ENCODE data around the gene KISS1. TPM values are rescaled to one million over a fixed set of nuclear protein-coding genes. Genes with fewer than 3 reads are reported as not detected.

KISS1 gene
- total RNA-seq, 1 donor from 2014 or later, result 0.60 TPM

DNA sequence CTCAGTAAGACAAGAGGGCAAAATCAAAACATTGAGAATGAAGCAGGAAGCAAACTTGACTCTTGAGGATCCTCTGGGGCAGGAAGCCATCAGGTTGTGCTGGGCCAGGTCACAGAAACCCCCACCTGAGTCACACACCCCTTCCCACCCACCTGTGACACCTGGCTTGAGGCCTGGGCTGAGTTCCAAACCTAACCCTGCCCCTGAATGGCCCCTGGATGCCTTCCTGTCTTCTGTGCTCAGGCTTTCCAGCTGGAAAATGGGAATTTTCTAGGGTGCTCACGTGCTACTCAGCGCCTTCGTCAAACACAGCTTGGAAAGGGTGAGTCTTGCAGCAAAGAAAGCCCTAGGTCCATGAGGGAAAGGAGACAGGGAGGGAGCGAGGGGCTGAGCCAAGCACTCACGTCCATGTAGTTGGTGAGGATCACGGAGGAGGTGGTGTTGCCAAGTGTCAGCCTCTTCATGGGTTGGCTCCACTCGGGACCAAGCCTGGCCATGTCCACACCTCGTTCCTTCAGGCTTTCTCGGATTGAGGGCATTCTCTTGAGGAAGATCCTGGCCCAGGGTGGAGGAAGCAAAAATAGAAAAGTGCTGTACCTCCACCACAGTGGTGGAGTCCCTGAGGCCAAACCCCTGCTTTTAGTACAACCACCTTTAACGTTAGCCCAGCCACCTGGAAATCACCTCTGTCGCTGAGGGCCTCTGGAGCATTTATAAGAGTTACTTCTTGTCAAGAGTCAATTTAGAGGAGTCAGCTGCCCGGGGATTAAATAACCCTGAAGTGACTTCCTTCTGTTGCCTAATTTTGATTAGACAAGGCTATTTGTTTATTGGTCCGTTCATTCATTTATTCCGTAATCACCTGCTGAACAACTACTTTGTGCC is 34.4 kb downstream of the KISS1 start:
- Mint-ChIP-seq H3K4me3 (no peak overlapping the region), H3K36me3 (no peaks in the 10 kb centered on the region), H3K4me1 (peaks cover 2% of the 10 kb centered on the region), H3K27me3 (ENCODE audit: low read depth) (peaks cover 10% of the 10 kb centered on the region), H3K27ac (peak overlapping the region; percentile 60), H3K9me3 (no peaks in the 10 kb centered on the region)
- TF ChIP-seq, protein P1, sequence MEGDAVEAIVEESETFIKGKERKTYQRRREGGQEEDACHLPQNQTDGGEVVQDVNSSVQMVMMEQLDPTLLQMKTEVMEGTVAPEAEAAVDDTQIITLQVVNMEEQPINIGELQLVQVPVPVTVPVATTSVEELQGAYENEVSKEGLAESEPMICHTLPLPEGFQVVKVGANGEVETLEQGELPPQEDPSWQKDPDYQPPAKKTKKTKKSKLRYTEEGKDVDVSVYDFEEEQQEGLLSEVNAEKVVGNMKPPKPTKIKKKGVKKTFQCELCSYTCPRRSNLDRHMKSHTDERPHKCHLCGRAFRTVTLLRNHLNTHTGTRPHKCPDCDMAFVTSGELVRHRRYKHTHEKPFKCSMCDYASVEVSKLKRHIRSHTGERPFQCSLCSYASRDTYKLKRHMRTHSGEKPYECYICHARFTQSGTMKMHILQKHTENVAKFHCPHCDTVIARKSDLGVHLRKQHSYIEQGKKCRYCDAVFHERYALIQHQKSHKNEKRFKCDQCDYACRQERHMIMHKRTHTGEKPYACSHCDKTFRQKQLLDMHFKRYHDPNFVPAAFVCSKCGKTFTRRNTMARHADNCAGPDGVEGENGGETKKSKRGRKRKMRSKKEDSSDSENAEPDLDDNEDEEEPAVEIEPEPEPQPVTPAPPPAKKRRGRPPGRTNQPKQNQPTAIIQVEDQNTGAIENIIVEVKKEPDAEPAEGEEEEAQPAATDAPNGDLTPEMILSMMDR (IDR thresholded peaks at IDR 0.05; ENCODE audit: unreplicated experiment), result no peak
- DNase-seq (ENCODE audit: low spot score in 2 of 2, unreplicated experiment in 2 of 2), result no peak

DNA sequence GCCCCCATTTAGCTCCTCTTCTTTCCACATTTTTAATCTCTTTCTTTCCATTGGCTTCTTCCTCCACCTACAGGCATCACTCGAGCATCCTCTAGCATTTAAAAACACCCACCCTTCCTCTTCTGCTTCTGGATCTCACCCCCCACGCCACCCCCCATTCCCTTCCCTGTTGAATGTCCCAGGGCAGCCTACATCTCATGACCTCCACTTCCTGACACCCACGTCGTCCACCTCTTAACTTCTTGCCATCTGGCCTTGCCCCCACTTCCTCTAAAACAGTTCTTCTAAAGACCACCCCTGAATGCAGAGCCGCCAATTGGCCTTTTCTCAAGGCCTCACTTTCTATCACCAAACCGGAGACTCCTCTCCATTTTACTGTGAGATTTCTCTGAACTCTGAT is 38.3 kb downstream of the KISS1 start:
- no peaks in the 10 kb centered on the region for H3K36me3 Mint-ChIP-seq
- H3K27me3 Mint-ChIP-seq (ENCODE audit: low read depth), result peaks cover 16% of the 10 kb centered on the region
- H3K9me3 Mint-ChIP-seq, result no peaks in the 10 kb centered on the region
- no peak for DNase-seq (ENCODE audit: low spot score in 2 of 2, unreplicated experiment in 2 of 2)
- TF ChIP-seq, protein P1 (IDR thresholded peaks at IDR 0.05; ENCODE audit: unreplicated experiment), result no peak
- H3K4me3 Mint-ChIP-seq, result no peak overlapping the region
- H3K27ac Mint-ChIP-seq, result no peak overlapping the region
- peaks cover 2% of the 10 kb centered on the region for H3K4me1 Mint-ChIP-seq

DNA sequence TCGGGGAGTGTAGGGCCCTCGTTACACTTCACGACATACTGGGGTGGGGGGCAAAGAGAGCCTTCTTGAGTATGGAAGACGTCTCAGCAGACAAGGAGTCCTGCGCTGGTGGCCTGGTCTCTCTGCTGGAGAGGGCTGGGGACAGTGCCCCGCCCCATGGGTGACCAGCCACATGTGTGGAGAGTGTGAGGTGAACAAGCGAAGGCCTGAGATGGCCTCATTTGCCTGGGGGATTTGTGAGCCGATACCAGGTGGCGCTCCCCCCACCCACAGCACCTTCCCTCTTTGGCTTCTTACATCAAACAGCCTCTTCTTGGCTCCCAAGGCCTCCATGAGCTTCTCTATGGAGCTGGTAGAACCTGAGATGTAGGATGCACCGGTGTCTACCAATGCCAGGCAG is 40.4 kb downstream of the KISS1 start:
- H3K27ac Mint-ChIP-seq, result no peak overlapping the region
- H3K9me3 Mint-ChIP-seq, result no peaks in the 10 kb centered on the region
- H3K4me3 Mint-ChIP-seq, result no peak overlapping the region
- DNase-seq (ENCODE audit: low spot score in 2 of 2, unreplicated experiment in 2 of 2), result no peak
- H3K36me3 Mint-ChIP-seq, result no peaks in the 10 kb centered on the region
- peaks cover under 1% of the 10 kb centered on the region for H3K4me1 Mint-ChIP-seq
- peaks cover 13% of the 10 kb centered on the region for H3K27me3 Mint-ChIP-seq (ENCODE audit: low read depth)
- TF ChIP-seq, protein P1 (IDR thresholded peaks at IDR 0.05; ENCODE audit: unreplicated experiment), result no peak

DNA sequence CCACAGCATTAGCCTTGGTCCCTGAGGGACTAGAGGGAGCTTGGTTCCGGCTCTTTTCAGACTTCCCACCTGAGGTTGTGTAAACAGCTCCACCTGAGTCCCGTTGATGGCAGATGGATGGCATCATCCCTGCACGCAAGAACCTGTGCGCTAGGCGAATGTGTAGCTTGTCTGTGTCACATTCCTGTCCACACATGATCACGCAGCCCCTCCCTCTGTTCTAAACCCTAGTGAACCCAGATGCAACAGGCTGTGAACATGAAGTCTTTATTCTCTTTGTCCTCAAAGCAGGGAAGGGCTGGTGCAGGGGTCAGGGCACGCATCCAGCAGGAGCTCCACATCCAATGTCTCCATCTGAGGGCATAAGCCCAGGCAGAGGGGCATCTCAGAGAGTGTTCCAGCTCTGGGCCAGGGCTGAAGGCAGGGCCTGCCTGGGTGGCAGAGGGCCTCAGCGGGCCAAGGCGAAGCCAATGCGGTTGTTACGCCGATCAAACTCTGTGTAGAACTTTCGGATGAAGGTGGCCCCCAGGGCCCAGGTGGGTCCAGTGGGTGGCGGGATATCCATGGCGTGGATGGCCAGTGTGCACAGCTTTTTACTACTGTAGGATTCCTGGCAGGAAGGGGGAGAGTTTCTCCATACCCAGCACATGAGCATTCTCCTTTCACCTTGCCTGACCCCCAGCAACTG is 41.6 kb downstream of the KISS1 start:
- no peaks in the 10 kb centered on the region for H3K9me3 Mint-ChIP-seq
- peaks cover 4% of the 10 kb centered on the region for H3K4me1 Mint-ChIP-seq
- H3K4me3 Mint-ChIP-seq, result no peak overlapping the region
- H3K36me3 Mint-ChIP-seq, result no peaks in the 10 kb centered on the region
- TF ChIP-seq, protein P1 (IDR thresholded peaks at IDR 0.05; ENCODE audit: unreplicated experiment), result no peak
- no peak for DNase-seq (ENCODE audit: low spot score in 2 of 2, unreplicated experiment in 2 of 2)
- H3K27ac Mint-ChIP-seq, result no peak overlapping the region
- peaks cover 9% of the 10 kb centered on the region for H3K27me3 Mint-ChIP-seq (ENCODE audit: low read depth)

DNA sequence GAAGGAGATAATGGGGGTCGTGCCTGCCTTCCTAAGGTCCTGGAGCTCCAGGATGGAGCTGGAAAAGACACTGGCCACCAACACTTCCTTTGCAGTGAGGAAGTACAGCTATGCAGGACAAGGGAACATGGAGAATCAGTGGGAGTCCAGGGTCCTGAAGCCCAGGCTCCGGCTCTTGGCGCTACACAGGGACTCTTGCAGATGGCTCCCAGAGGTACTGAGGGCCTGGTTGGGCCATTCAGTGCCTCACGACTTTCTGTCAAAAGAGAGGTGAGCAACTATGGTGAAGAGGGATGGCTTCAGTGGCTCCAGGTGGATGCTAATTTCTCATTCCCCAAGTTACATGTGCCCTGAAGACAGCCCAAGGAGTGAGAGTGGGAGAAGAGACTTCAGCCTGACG is 42.6 kb downstream of the KISS1 start:
- H3K9me3 Mint-ChIP-seq, result no peaks in the 10 kb centered on the region
- peaks cover 4% of the 10 kb centered on the region for H3K4me1 Mint-ChIP-seq
- H3K4me3 Mint-ChIP-seq, result no peak overlapping the region
- DNase-seq (ENCODE audit: low spot score in 2 of 2, unreplicated experiment in 2 of 2), result no peak
- peaks cover 9% of the 10 kb centered on the region for H3K27me3 Mint-ChIP-seq (ENCODE audit: low read depth)
- H3K36me3 Mint-ChIP-seq, result no peaks in the 10 kb centered on the region
- no peak overlapping the region for H3K27ac Mint-ChIP-seq
- TF ChIP-seq, protein P1 (IDR thresholded peaks at IDR 0.05; ENCODE audit: unreplicated experiment), result no peak

Measured in mesothelial cell of epicardium (in vitro differentiated cells).